Endothelial cell of umbilical vein (primary cell): ENCODE measurements around the gene NUP50. TPM values are rescaled to one million over a fixed set of nuclear protein-coding genes. Genes with fewer than 3 reads are reported as not detected.
A peak's percentile ranks its signal among the peaks of the same experiment; 100 is the strongest.

ENCODE experiments used
- BruUV-seq: library from RNA; stranded (reverse); fragments of 400-500 nt; replicated peaks from 2 replicates; lab custom pipeline; 2021; lab: Mats Ljungman, UMichigan
- CTCF ChIA-PET: fragments of 300-600, 350-600 bp; sonication (Branson Sonifier 250); formaldehyde crosslinking; loops from one replicate; lab custom pipeline; 2021; ENCODE audit warnings: antibody characterized with exemption, inconsistent platforms; lab: Charles Lee
- POLR2A ChIA-PET: fragments of 300-600, 350-600 bp; sonication (Branson Sonifier 250); formaldehyde crosslinking; loops from one replicate; lab custom pipeline; 2021; ENCODE audit warnings: antibody characterized with exemption, inconsistent platforms; lab: Charles Lee
- DNase-seq: peaks from one replicate; pipeline ENCODE4 v3.0.0-alpha.2; 2011; ENCODE audit warnings: low read depth, low spot score
- FAIRE-seq: peaks from 2 replicates; lab custom pipeline; 2011; peaks lifted over from hg19 to GRCh38; lab: Jason Lieb, UNC
- H2AFZ ChIP-seq: 2 replicates; pipeline ENCODE4 v1.6.0; 2012; ENCODE audit warnings: low read depth, low read length, control low read depth, inconsistent platforms
- H3K27ac ChIP-seq: 2 replicates; pipeline ENCODE4 v1.5.1; 2011; ENCODE audit warnings: low read depth, mild to moderate bottlenecking, control low read depth, low read length, moderate library complexity; ENCODE audit not compliant: insufficient read depth
- H3K27me3 ChIP-seq, 2 experiments: 2 replicates each; pipeline versions ENCODE4 v1.6.0 to v1.6.1; 2011; ENCODE audit warnings: low read length in 2 of 2, mixed read lengths in 1 of 2; ENCODE audit not compliant: control insufficient read depth in 2 of 2, insufficient read depth in 2 of 2
- H3K36me3 ChIP-seq, 2 experiments: 2 replicates in 1 of 2; 3 replicates in 1 of 2; pipeline ENCODE4 v1.5.1; 2011; ENCODE audit warnings: low read length in 2 of 2, mild to moderate bottlenecking in 1 of 2, moderate library complexity in 1 of 2; ENCODE audit not compliant: control insufficient read depth in 2 of 2, insufficient read depth in 2 of 2; ENCODE audit errors: extremely low read depth in 1 of 2
- H3K4me1 ChIP-seq: 3 replicates; pipeline ENCODE4 v1.5.1; 2011; ENCODE audit warnings: mild to moderate bottlenecking, low read length; ENCODE audit not compliant: control insufficient read depth, insufficient read depth; ENCODE audit errors: extremely low read depth
- H3K4me2 ChIP-seq: 2 replicates; pipeline ENCODE4 v1.6.1; 2011; ENCODE audit warnings: low read length, control low read depth, mixed read lengths; ENCODE audit not compliant: insufficient read depth
- H3K4me3 ChIP-seq, 3 experiments: fragments of 200-600 bp in 1 of 3; sonication (generic), shearing (Covaris generic) in 1 of 3; replicated peaks in 1 of 3; 2 replicates each; pipeline ENCODE4 v1.5.1; 2011 to 2016; ENCODE audit warnings: control low read depth in 3 of 3, low read length in 3 of 3, mild to moderate bottlenecking in 2 of 3, inconsistent platforms in 1 of 3, low read depth in 1 of 3, moderate library complexity in 1 of 3; ENCODE audit not compliant: insufficient read depth in 1 of 3
- H3K79me2 ChIP-seq: 2 replicates; pipeline ENCODE4 v1.6.0; 2012; ENCODE audit warnings: low read length, inconsistent platforms; ENCODE audit not compliant: control insufficient read depth, insufficient read depth
- H3K9ac ChIP-seq: replicated peaks from 2 replicates; pipeline ENCODE3; 2011; ENCODE audit warnings: low read length, control low read depth; ENCODE audit not compliant: insufficient read depth; ENCODE audit errors: extremely low read depth
- H3K9me1 ChIP-seq: replicated peaks from 3 replicates; pipeline ENCODE4 v1.6.0; 2011; ENCODE audit warnings: mild to moderate bottlenecking, low read length; ENCODE audit not compliant: control insufficient read depth, insufficient read depth; ENCODE audit errors: extremely low read depth
- H3K9me3 ChIP-seq: replicated peaks from 2 replicates; pipeline ENCODE4 v1.5.1; 2012; ENCODE audit warnings: low read length, inconsistent platforms; ENCODE audit not compliant: control insufficient read depth, insufficient read depth
- H4K20me1 ChIP-seq: replicated peaks from 2 replicates; pipeline ENCODE3; 2011; ENCODE audit warnings: mild to moderate bottlenecking, low read length; ENCODE audit not compliant: control insufficient read depth, insufficient read depth; ENCODE audit errors: extremely low read depth
- EZH2 ChIP-seq: IDR thresholded peaks from 2 replicates; pipeline ENCODE4 v1.6.1; 2012; ENCODE audit warnings: borderline replicate concordance, low read depth, mild to moderate bottlenecking, moderate library complexity, low read length, inconsistent platforms; ENCODE audit not compliant: severe bottlenecking
- FOS ChIP-seq: IDR thresholded peaks from 2 replicates; pipeline ENCODE4 v1.6.1; 2011; ENCODE audit warnings: mild to moderate bottlenecking, low read length, moderate library complexity, borderline replicate concordance; ENCODE audit not compliant: insufficient read depth
- GATA2 ChIP-seq: IDR thresholded peaks from 2 replicates; pipeline ENCODE4 v1.7.0; 2011; ENCODE audit warnings: low read depth, mild to moderate bottlenecking, moderate library complexity, mixed read lengths, low read length; ENCODE audit not compliant: insufficient read length, insufficient read depth
- JUN ChIP-seq: IDR thresholded peaks from 2 replicates; pipeline ENCODE4 v1.6.1; 2011; ENCODE audit warnings: borderline replicate concordance, low read depth; ENCODE audit not compliant: insufficient read length, insufficient read depth
- MAX ChIP-seq: IDR thresholded peaks from 2 replicates; pipeline ENCODE4 v1.6.1; 2011; ENCODE audit not compliant: insufficient read depth, insufficient read length
- MYC ChIP-seq: IDR thresholded peaks from one replicate; pipeline ENCODE4 v1.6.1; 2011; ENCODE audit warnings: mild to moderate bottlenecking, low read depth, low read length
- POLR2A ChIP-seq: IDR thresholded peaks from 2 replicates; pipeline ENCODE4 v1.6.1; 2012; ENCODE audit warnings: low read depth, mild to moderate bottlenecking, control low read depth, low read length
- POLR2AphosphoS5 ChIP-seq: IDR thresholded peaks from 2 replicates; pipeline ENCODE4 v1.6.1; 2012; ENCODE audit warnings: low read depth, mild to moderate bottlenecking, control low read depth, low read length, moderate library complexity; ENCODE audit not compliant: insufficient read depth
- dilution Hi-C: fragments of 300-500 bp; cut with MboI; formaldehyde crosslinking; loops from one replicate; pipeline ENCODE4 v1.15.0; 2019; ENCODE audit warnings: low sequenced_read_pairs; ENCODE audit not compliant: extremely low pct_ligation_motif_present
- intact Hi-C: fragments of 100-400 bp; cut with micrococcal nuclease; formaldehyde crosslinking; loops from one replicate; pipeline ENCODE4 v1.10.0; 2022
- polyA plus RNA-seq, 4 experiments: library from polyadenylated mRNA; depleted of rRNA in 3 of 4; stranded (reverse) in 3 of 4; unstranded in 1 of 4; fragments of >200 nt; gene quantifications; 2 replicates each; pipeline versions ENCODE4 v1.2.1 to v1.2.3, GENCODE V29; 2011 to 2012; ENCODE audit warnings: missing spikeins in 1 of 4
- total RNA-seq: library from RNA; stranded (reverse); gene quantifications from 2 replicates; pipeline ENCODE4 v1.2.3, GENCODE V29; 2021
- TF ChIP-seq, protein P1 (sequence below), 2 donors: IDR thresholded peaks; 1 replicate in 1 of 2; 2 replicates in 1 of 2; pipeline ENCODE4 v1.5.1; 2011; ENCODE audit warnings: low read length in 2 of 2, mild to moderate bottlenecking in 2 of 2, moderate library complexity in 2 of 2, control low read depth in 1 of 2, inconsistent platforms in 1 of 2, low read depth in 1 of 2; ENCODE audit not compliant: insufficient read depth in 1 of 2; ENCODE audit errors: extremely low read depth in 1 of 2

The NUP50 gene
- total and polyA plus RNA-seq, 2 donors (not counting 3 experiments of a cell fraction or from before 2014, with no cell fraction given), result 12.4 to 90.9 TPM

DNA sequence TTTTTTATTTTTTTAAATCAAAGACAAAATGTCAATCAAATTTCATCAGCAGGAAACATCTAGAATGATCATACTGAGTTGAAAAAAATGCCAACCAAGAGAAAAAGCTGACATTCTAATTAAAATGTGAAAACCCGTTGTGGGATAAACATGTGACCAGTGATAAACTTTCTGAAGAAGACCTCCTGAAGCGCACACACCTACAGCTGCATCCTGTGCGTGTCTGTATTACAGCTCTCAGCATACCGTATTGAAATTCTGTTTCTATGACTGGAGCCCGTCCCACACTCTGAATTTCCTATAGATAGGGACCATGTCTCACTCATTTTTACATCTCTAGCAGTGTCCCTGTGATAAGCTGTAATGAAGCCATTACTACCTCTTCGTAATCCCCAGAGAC, 12.2 kb upstream of the NUP50 start:
- FAIRE-seq, result no peak
- Histone ChIP-seq H4K20me1 (no peaks in the 10 kb centered on the region), H3K79me2 (peaks cover 6% of the 10 kb centered on the region), H3K4me3 (no peak overlapping the region), H3K27ac (no peak overlapping the region), H3K4me2 (no peak overlapping the region), H3K9ac (no peak overlapping the region), H3K9me3 (no peaks in the 10 kb centered on the region), H3K4me1 (peaks cover 20% of the 10 kb centered on the region), H2AFZ (no peak overlapping the region), H3K36me3 (no peaks in the 10 kb centered on the region), H3K27me3 (no peaks in the 10 kb centered on the region), H3K9me1 (no peaks in the 10 kb centered on the region)
- ChIA-PET POLR2A (no interaction called here), CTCF (interaction anchor here (1.9 kb wide), 1 partner anchor 12 kb away, joined by 6 read pairs; the partner anchor contains the start of gene NUP50)
- TF ChIP-seq POLR2AphosphoS5 (no peak), FOS (no peak), JUN (no peak), MAX (no peak)
- intact Hi-C loops, result no loop called here
- no TSS peak for BruUV-seq
- dilution Hi-C loops, result no loop called here
- DNase-seq, result no peak

GRCh38 chr22:45154383-45154782, 9.3 kb upstream of the NUP50 start:
- Histone ChIP-seq H3K79me2 (peaks cover 25% of the 10 kb centered on the region), H3K9me3 (no peaks in the 10 kb centered on the region), H4K20me1 (no peaks in the 10 kb centered on the region), H3K27ac (no peak overlapping the region), H3K36me3 (peaks cover 7 to 8% of the 10 kb centered on the region in 2 experiments), H3K9ac (no peak overlapping the region), H3K4me2 (no peak overlapping the region), H3K9me1 (no peaks in the 10 kb centered on the region), H3K27me3 (no peaks in the 10 kb centered on the region), H3K4me1 (peaks cover 28% of the 10 kb centered on the region), H3K4me3 (no peak overlapping the region), H2AFZ (no peak overlapping the region)
- ChIA-PET CTCF (no interaction called here), POLR2A (no interaction called here)
- FAIRE-seq (peak; percentile 83), DNase-seq (peak; percentile 47)
- peak; percentile 33 for TF ChIP-seq GATA2
- TF ChIP-seq JUN, result peak; percentile 40
- TF ChIP-seq POLR2A, result no peak
- TF ChIP-seq POLR2AphosphoS5, result no peak
- TF ChIP-seq MAX, result no peak
- TF ChIP-seq FOS, result peak; percentile 52
- no peak for TF ChIP-seq MYC
- TF ChIP-seq, protein P1, sequence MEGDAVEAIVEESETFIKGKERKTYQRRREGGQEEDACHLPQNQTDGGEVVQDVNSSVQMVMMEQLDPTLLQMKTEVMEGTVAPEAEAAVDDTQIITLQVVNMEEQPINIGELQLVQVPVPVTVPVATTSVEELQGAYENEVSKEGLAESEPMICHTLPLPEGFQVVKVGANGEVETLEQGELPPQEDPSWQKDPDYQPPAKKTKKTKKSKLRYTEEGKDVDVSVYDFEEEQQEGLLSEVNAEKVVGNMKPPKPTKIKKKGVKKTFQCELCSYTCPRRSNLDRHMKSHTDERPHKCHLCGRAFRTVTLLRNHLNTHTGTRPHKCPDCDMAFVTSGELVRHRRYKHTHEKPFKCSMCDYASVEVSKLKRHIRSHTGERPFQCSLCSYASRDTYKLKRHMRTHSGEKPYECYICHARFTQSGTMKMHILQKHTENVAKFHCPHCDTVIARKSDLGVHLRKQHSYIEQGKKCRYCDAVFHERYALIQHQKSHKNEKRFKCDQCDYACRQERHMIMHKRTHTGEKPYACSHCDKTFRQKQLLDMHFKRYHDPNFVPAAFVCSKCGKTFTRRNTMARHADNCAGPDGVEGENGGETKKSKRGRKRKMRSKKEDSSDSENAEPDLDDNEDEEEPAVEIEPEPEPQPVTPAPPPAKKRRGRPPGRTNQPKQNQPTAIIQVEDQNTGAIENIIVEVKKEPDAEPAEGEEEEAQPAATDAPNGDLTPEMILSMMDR (IDR thresholded peaks at IDR 0.05; ENCODE audit: extremely low read depth in 1 of 2, insufficient read depth in 1 of 2, low read depth in 1 of 2, low read length in 2 of 2), result no peak
- TF ChIP-seq EZH2, result no peak
- no TSS peak for BruUV-seq
- intact Hi-C loops, result no loop called here
- dilution Hi-C loops, result no loop called here
